ENCODE results near the gene CCDC141.

GRCh38 chr2:179017773-179018357, 32.1 kb downstream of the CCDC141 start:
- no peak for TF ChIP-seq ZSCAN29 (CRISPR knock-in tag; conservative IDR thresholded peaks at IDR 0.05)
- TF ChIP-seq, protein P1, sequence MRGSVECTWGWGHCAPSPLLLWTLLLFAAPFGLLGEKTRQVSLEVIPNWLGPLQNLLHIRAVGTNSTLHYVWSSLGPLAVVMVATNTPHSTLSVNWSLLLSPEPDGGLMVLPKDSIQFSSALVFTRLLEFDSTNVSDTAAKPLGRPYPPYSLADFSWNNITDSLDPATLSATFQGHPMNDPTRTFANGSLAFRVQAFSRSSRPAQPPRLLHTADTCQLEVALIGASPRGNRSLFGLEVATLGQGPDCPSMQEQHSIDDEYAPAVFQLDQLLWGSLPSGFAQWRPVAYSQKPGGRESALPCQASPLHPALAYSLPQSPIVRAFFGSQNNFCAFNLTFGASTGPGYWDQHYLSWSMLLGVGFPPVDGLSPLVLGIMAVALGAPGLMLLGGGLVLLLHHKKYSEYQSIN (CRISPR knock-in tag; IDR thresholded peaks at IDR 0.05; ENCODE audit: borderline replicate concordance) = no peak
